Type B pancreatic cell (in vitro differentiated cells): ENCODE measurements around the gene IRAK3. TPM values are rescaled to one million over a fixed set of nuclear protein-coding genes. Genes with fewer than 3 reads are reported as not detected.
"Not testable (repeated sequence)": the region's sequence is repeated elsewhere in the genome, so short reads cannot be mapped to it uniquely, and the experiment has no call there.

ENCODE experiments used
- DNase-seq: peaks from one replicate; pipeline ENCODE4 v3.0.0; 2021; ENCODE audit warnings: mixed read lengths; ENCODE audit not compliant: unreplicated experiment; ENCODE audit errors: extremely low spot score
- H3K27ac Mint-ChIP-seq: 2 replicates; pipeline ENCODE4 v1.8.0; 2021; ENCODE audit warnings: mild to moderate bottlenecking, mixed read lengths
- H3K27me3 Mint-ChIP-seq: 2 replicates; pipeline ENCODE4 v1.8.0; 2021; ENCODE audit warnings: mixed read lengths
- H3K36me3 Mint-ChIP-seq: 2 replicates; pipeline ENCODE4 v1.8.0; 2021; ENCODE audit warnings: mixed read lengths
- H3K4me1 Mint-ChIP-seq: one replicate; pipeline ENCODE4 v1.8.0; 2021; ENCODE audit warnings: mixed read lengths; ENCODE audit not compliant: unreplicated experiment
- H3K4me3 Mint-ChIP-seq: 2 replicates; pipeline ENCODE4 v1.8.0; 2021; ENCODE audit warnings: mild to moderate bottlenecking, mixed read lengths
- H3K9me3 Mint-ChIP-seq: 2 replicates; pipeline ENCODE4 v1.8.0; 2021; ENCODE audit warnings: mixed read lengths
- CTCF ChIP-seq: fragments of 200-600 bp; sonication (generic); conservative IDR thresholded peaks from 2 replicates; pipeline ENCODE4 v1.5.0; 2021; ENCODE audit warnings: antibody characterized with exemption, mild to moderate bottlenecking
- total RNA-seq: library from RNA; stranded (reverse); gene quantifications from 2 replicates; pipeline ENCODE4 v1.2.1, GENCODE V29; 2021; ENCODE audit warnings: low replicate concordance

IRAK3 gene
- total RNA-seq, 1 donor from 2014 or later = 0.34 TPM

DNA sequence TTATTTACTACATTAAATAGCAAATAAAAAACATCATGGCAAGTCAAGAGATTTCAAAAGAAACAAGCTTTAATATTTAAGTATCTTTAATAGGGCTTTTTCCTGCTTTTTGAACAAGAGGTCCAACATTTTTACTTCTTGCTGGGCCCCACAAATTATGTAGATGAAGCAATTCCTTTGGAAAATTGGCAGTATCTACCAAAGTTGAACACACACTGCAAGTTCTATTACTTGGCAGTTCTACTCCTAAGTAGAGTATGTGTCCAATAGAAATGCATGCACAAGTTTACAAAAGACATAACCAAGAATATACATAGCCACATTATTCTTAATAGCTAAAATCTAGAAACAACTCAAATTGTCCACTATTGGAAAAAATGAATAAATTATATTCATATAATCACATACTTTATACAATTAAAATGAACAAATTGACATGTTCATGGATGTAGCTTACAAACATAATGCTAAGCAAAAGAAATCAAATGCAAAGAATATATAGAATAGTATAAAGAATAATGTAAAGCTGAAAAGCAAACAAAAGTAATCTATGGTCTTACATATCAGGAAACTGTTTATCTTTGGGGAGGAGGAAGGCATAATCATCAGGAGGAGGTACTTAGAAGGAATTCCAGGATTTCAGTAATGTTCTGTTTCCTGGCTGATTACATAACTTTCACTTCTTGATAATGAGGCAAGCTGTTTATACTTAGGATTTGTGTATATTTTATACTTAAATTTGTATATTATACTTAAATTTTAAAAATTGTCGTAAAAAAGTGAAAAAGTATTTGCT lies 12.7 kb upstream of the IRAK3 start:
- no peak overlapping the region for H3K4me3 Mint-ChIP-seq
- H3K27me3 Mint-ChIP-seq = peaks cover 14% of the 10 kb centered on the region
- no peak for DNase-seq
- H3K36me3 Mint-ChIP-seq = no peaks in the 10 kb centered on the region
- no peak overlapping the region for H3K27ac Mint-ChIP-seq
- no peak for TF ChIP-seq CTCF
- H3K4me1 Mint-ChIP-seq = no peaks in the 10 kb centered on the region
- H3K9me3 Mint-ChIP-seq = no peaks in the 10 kb centered on the region

DNA sequence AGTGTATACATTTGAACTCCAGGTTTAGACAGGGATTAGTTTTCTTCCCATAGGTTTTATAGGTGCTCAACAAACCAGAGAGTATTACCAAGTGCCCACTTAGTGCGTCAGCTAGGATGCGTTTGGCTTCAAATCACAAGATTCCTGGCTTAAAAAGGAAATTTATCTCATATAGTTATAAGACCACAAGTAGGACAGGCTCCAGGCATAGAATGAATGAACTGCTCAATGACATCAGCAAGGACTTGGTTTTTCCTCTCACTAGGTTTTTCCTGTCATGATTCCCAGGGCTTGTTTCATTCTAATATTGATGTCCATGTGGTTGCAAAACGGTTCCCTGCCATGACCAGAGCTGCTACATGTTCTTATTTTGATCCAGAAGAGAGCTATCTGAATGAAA lies 6.1 kb upstream of the IRAK3 start:
- peaks cover 6% of the 10 kb centered on the region for H3K9me3 Mint-ChIP-seq
- H3K27ac Mint-ChIP-seq = no peak overlapping the region
- no peaks in the 10 kb centered on the region for H3K36me3 Mint-ChIP-seq
- TF ChIP-seq CTCF = no peak
- no peaks in the 10 kb centered on the region for H3K4me1 Mint-ChIP-seq
- DNase-seq = no peak
- H3K4me3 Mint-ChIP-seq = no peak overlapping the region
- peaks cover 58% of the 10 kb centered on the region for H3K27me3 Mint-ChIP-seq

GRCh38 chr12:66184822-66185221 lies 4.2 kb upstream of the IRAK3 start:
- H3K4me3 Mint-ChIP-seq, DNase-seq, H3K27ac Mint-ChIP-seq, H3K9me3 Mint-ChIP-seq, H3K4me1 Mint-ChIP-seq, H3K36me3 Mint-ChIP-seq: not testable (repeated sequence)
- H3K27me3 Mint-ChIP-seq = peaks cover 63% of the 10 kb centered on the region

- H3K9me3 Mint-ChIP-seq = peaks cover 6% of the 10 kb centered on the region
- H3K36me3 Mint-ChIP-seq = no peaks in the 10 kb centered on the region
- peaks cover 84% of the 10 kb centered on the region for H3K27me3 Mint-ChIP-seq
- no peak overlapping the region for H3K27ac Mint-ChIP-seq
- peak overlapping the region; percentile 51 for H3K4me3 Mint-ChIP-seq
- DNase-seq = no peak
- no peak for TF ChIP-seq CTCF
- H3K4me1 Mint-ChIP-seq = no peaks in the 10 kb centered on the region
Measured at GRCh38 chr12:66187036-66187435, 2.0 kb upstream of the IRAK3 start.

- Mint-ChIP-seq H3K4me1 (no peaks in the 10 kb centered on the region), H3K27ac (no peak overlapping the region), H3K36me3 (no peaks in the 10 kb centered on the region), H3K9me3 (peaks cover 6% of the 10 kb centered on the region), H3K27me3 (peaks cover 80% of the 10 kb centered on the region), H3K4me3 (peak overlapping the region; percentile 40)
- no peak for TF ChIP-seq CTCF
- no peak for DNase-seq
Measured at GRCh38 chr12:66187821-66188220, 1.2 kb upstream of the IRAK3 start.

DNA sequence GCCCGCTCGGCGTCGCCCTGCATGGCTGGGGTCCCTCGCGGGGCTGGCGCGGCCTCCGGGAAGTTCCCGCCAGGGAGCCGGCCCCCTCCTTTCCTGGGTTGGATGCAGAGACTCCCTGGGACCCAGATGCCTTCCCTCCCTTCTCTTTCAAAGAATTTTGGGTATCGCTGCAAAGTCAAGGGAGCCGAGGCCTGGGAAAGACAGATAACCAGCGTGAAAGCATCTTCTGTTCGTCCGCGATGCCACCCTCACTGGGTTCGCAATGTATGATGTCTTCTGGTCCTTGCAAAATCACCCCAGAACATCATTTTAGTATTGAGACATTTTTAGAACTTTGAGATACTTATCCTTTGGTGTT lies 451 bp downstream of the IRAK3 start:
- TF ChIP-seq CTCF = no peak
- Mint-ChIP-seq H3K9me3 (peaks cover 4% of the 10 kb centered on the region), H3K27me3 (peaks cover 77% of the 10 kb centered on the region), H3K4me3 (peak overlapping the region; percentile 64), H3K36me3 (no peaks in the 10 kb centered on the region), H3K27ac (no peak overlapping the region), H3K4me1 (no peaks in the 10 kb centered on the region)
- no peak for DNase-seq
